HCT116 (cell line): ENCODE results near the gene DOCK9. TPM values are rescaled to one million over a fixed set of nuclear protein-coding genes. Genes with fewer than 3 reads are reported as not detected.

ENCODE experiments used
- ATAC-seq: fragments of 200-7000 bp; cut with Tn5 transposase; 2 replicates; pipeline ENCODE4 v1.9.1; 2020; ENCODE audit warnings: mild to moderate bottlenecking, moderate library complexity
- BruUV-seq: library from RNA; stranded (reverse); fragments of 400-500 nt; replicated peaks from 2 replicates; lab custom pipeline; 2021; lab: Mats Ljungman, UMichigan
- CTCF ChIA-PET: fragments of 300-600 bp; sonication (Branson Sonifier 250); formaldehyde crosslinking; loops from one replicate; lab custom pipeline; 2021; ENCODE audit warnings: antibody characterized with exemption; lab: Charles Lee
- POLR2A ChIA-PET: fragments of 300-600, 350-600 bp; sonication (Branson Sonifier 250); formaldehyde crosslinking; loops from one replicate; lab custom pipeline; 2021; ENCODE audit warnings: antibody characterized with exemption; lab: Charles Lee
- RAD21 ChIA-PET, 2 experiments: fragments of 300-600 bp; sonication (Branson Sonifier 250); formaldehyde crosslinking; loops; one replicate each; lab custom pipeline; 2023; ENCODE audit warnings: low total read pairs in 2 of 2; ENCODE audit not compliant: uncharacterized antibody in 2 of 2, unreplicated experiment in 2 of 2, low non-redundant PET in 1 of 2; lab: Charles Lee
- DNase-seq: peaks from one replicate; pipeline ENCODE4 v3.0.0-alpha.2; 2010; ENCODE audit warnings: low read depth, low spot score
- H2AFZ ChIP-seq: fragments of 200-600 bp; shearing (Covaris generic), sonication (generic); 2 replicates; pipeline ENCODE4 v1.6.1; 2017; ENCODE audit warnings: low read depth, mixed run types, mixed read lengths, antibody characterized with exemption, low read length; ENCODE audit not compliant: poor library complexity, severe bottlenecking
- H3K27ac ChIP-seq: 2 replicates; pipeline ENCODE4 v1.5.1; 2012; ENCODE audit warnings: low read depth, low read length
- H3K27me3 ChIP-seq: fragments of 200-600 bp; sonication (generic); 2 replicates; pipeline ENCODE4 v1.6.1; 2016; ENCODE audit warnings: mixed run types, low read length, mixed read lengths; ENCODE audit not compliant: insufficient read depth
- H3K36me3 ChIP-seq, 2 experiments: fragments of 200-500 bp in 1 of 2; fragments of 200-600 bp in 1 of 2; sonication (Bioruptor generic) in 1 of 2; sonication (generic) in 1 of 2; 2 replicates each; pipeline versions ENCODE4 v1.5.1 to v1.6.1; 2014 to 2016; ENCODE audit warnings: low read length in 2 of 2, inconsistent platforms in 1 of 2, mixed read lengths in 1 of 2, mixed run types in 1 of 2; ENCODE audit not compliant: insufficient read depth in 2 of 2, control insufficient read depth in 1 of 2
- H3K4me1 ChIP-seq, 2 experiments: fragments of 200-600 bp in 1 of 2; sonication (generic) in 1 of 2; 2 replicates each; pipeline versions ENCODE4 v1.5.1 to v1.6.1; 2012 to 2017; ENCODE audit warnings: low read length in 2 of 2, inconsistent platforms in 1 of 2, mild to moderate bottlenecking in 1 of 2, mixed read lengths in 1 of 2, mixed run types in 1 of 2, moderate library complexity in 1 of 2; ENCODE audit not compliant: insufficient read depth in 2 of 2, control insufficient read depth in 1 of 2
- H3K4me2 ChIP-seq: fragments of 200-600 bp; sonication (generic); 2 replicates; pipeline ENCODE4 v1.6.1; 2017; ENCODE audit warnings: mixed run types, low read length, mixed read lengths
- H3K4me3 ChIP-seq, 2 experiments: fragments of 200-600 bp in 1 of 2; sonication (generic) in 1 of 2; replicated peaks in 1 of 2; 2 replicates each; pipeline ENCODE4 v1.5.1; 2011 to 2016; ENCODE audit warnings: low read length in 2 of 2, control low read depth in 1 of 2, low read depth in 1 of 2, mild to moderate bottlenecking in 1 of 2, mixed read lengths in 1 of 2, mixed run types in 1 of 2
- H3K79me2 ChIP-seq: fragments of 200-600 bp; sonication (generic); 2 replicates; pipeline ENCODE4 v1.6.1; 2017; ENCODE audit warnings: mild to moderate bottlenecking, mixed run types, low read length, moderate library complexity, mixed read lengths; ENCODE audit not compliant: insufficient read depth
- H3K9ac ChIP-seq: fragments of 200-600 bp; sonication (generic); 2 replicates; pipeline ENCODE4 v1.6.1; 2016; ENCODE audit warnings: low read length, mixed read lengths
- H3K9me2 ChIP-seq: fragments of 200-600 bp; sonication (generic), shearing (Covaris generic); 2 replicates; pipeline ENCODE4 v1.6.1; 2017; ENCODE audit warnings: mixed run types, mild to moderate bottlenecking, moderate library complexity; ENCODE audit not compliant: insufficient read depth
- H3K9me3 ChIP-seq, 2 experiments: fragments of 200-500 bp in 1 of 2; fragments of 200-600 bp in 1 of 2; sonication (Bioruptor generic) in 1 of 2; sonication (generic) in 1 of 2; 2 replicates each; pipeline ENCODE4 v1.6.1; 2014 to 2017; ENCODE audit warnings: low read length in 2 of 2, mixed read lengths in 2 of 2, inconsistent platforms in 1 of 2, low read depth in 1 of 2, mild to moderate bottlenecking in 1 of 2, mixed run types in 1 of 2, moderate library complexity in 1 of 2; ENCODE audit not compliant: control insufficient read depth in 1 of 2, insufficient read depth in 1 of 2
- H4K20me1 ChIP-seq: fragments of 200-600 bp; sonication (generic), shearing (Covaris generic); 2 replicates; pipeline ENCODE4 v1.6.1; 2017; ENCODE audit warnings: mixed run types, mild to moderate bottlenecking, moderate library complexity; ENCODE audit not compliant: insufficient read depth
- ATF3 ChIP-seq: IDR thresholded peaks from 2 replicates; pipeline ENCODE4 v1.6.1; 2012
- CBX3 ChIP-seq: IDR thresholded peaks from 2 replicates; pipeline ENCODE4 v1.6.1; 2012; ENCODE audit warnings: low read depth
- CEBPB ChIP-seq: IDR thresholded peaks from 2 replicates; pipeline ENCODE4 v1.6.1; 2012; ENCODE audit warnings: low read depth
- CTCF ChIP-seq, 3 experiments: fragments of 200-600 bp in 1 of 3; sonication (generic) in 1 of 3; IDR thresholded peaks in 2 of 3; conservative IDR thresholded peaks in 1 of 3; 2 replicates each; pipeline ENCODE4 v1.5.1; 2012 to 2017; ENCODE audit warnings: low read depth in 2 of 3, low read length in 2 of 3, antibody characterized with exemption in 1 of 3, borderline replicate concordance in 1 of 3, control low read depth in 1 of 3, mild to moderate bottlenecking in 1 of 3, mixed read lengths in 1 of 3, mixed run types in 1 of 3, moderate library complexity in 1 of 3; ENCODE audit not compliant: insufficient read depth in 1 of 3
- EGR1 ChIP-seq: IDR thresholded peaks from 2 replicates; pipeline ENCODE4 v1.6.1; 2012; ENCODE audit warnings: low read depth
- ELF1 ChIP-seq: IDR thresholded peaks from 2 replicates; pipeline ENCODE4 v1.6.1; 2012; ENCODE audit warnings: low read depth, borderline replicate concordance
- EZH2 ChIP-seq: fragments of 200-600 bp; sonication (generic); IDR thresholded peaks from 2 replicates; pipeline ENCODE4 v1.6.1; 2017; ENCODE audit warnings: antibody characterized with exemption, mixed run types
- EZH2phosphoT487 ChIP-seq: fragments of 200-600 bp; IDR thresholded peaks from 2 replicates; pipeline ENCODE4 v1.6.1; 2018; ENCODE audit warnings: antibody characterized with exemption, borderline replicate concordance
- FOSL1 ChIP-seq: IDR thresholded peaks from 2 replicates; pipeline ENCODE4 v1.6.1; 2012; ENCODE audit warnings: low read depth
- JUND ChIP-seq: IDR thresholded peaks from 2 replicates; pipeline ENCODE4 v1.6.1; 2012
- MAX ChIP-seq: IDR thresholded peaks from 2 replicates; pipeline ENCODE4 v1.6.1; 2012
- POLR2AphosphoS5 ChIP-seq: IDR thresholded peaks from 2 replicates; pipeline ENCODE4 v1.6.1; 2011; ENCODE audit warnings: mild to moderate bottlenecking, low read depth, low read length, moderate library complexity
- SIN3A ChIP-seq: IDR thresholded peaks from 2 replicates; pipeline ENCODE4 v1.6.1; 2012; ENCODE audit warnings: low read depth
- SP1 ChIP-seq: IDR thresholded peaks from 2 replicates; pipeline ENCODE4 v1.6.1; 2012; ENCODE audit warnings: low read depth
- YY1 ChIP-seq: IDR thresholded peaks from 2 replicates; pipeline ENCODE4 v1.6.1; 2011; ENCODE audit warnings: low read length, low read depth, moderate library complexity, mild to moderate bottlenecking; ENCODE audit not compliant: insufficient replicate concordance; ENCODE audit errors: extremely low read depth
- intact Hi-C: fragments of 100-400 bp; cut with micrococcal nuclease; formaldehyde crosslinking; loops from 2 replicates; pipeline ENCODE4 v1.10.0; 2022
- total RNA-seq: library from RNA; stranded (reverse); gene quantifications from one replicate; pipeline ENCODE4 v1.2.1, GENCODE V29; 2021; ENCODE audit not compliant: unreplicated experiment
- TF ChIP-seq, protein P1 (sequence below): IDR thresholded peaks from 2 replicates; pipeline ENCODE4 v1.6.1; 2011; ENCODE audit warnings: mild to moderate bottlenecking, low read length, moderate library complexity; ENCODE audit not compliant: insufficient replicate concordance; ENCODE audit errors: extremely low read depth

The DOCK9 gene
- total RNA-seq, 1 experiment from 2014 or later = 58.8 TPM

GRCh38 chr13:98775386-98775785, 202.5 kb downstream of the DOCK9 start:
- Histone ChIP-seq H3K27me3 (no peaks in the 10 kb centered on the region), H3K36me3 (no peaks in the 10 kb centered on the region), H3K9me2 (no peaks in the 10 kb centered on the region), H3K27ac (no peak overlapping the region), H2AFZ (peak overlapping the region; percentile 78), H3K4me2 (peak overlapping the region; percentile 81), H3K4me1 (peaks cover 15 to 32% of the 10 kb centered on the region in 2 experiments), H3K79me2 (no peaks in the 10 kb centered on the region), H3K9me3 (no peaks in the 10 kb centered on the region), H3K9ac (peak overlapping the region; percentile 51), H3K4me3 (peak overlapping the region in 1 of 2 experiments; percentile 46; a peak in 1 of 4 replicates), H4K20me1 (no peaks in the 10 kb centered on the region)
- ChIA-PET CTCF (no interaction called here), POLR2A (no interaction called here), RAD21 (no interaction called here)
- ATAC-seq (no peak), DNase-seq (no peak)
- intact Hi-C loops = no loop called here
- TF ChIP-seq MAX = no peak
- TF ChIP-seq EZH2 = no peak
- no peak for TF ChIP-seq CEBPB
- no peak for TF ChIP-seq JUND
- TF ChIP-seq ATF3 = no peak
- TF ChIP-seq EZH2phosphoT487 = no peak
- no peak for TF ChIP-seq FOSL1
- TF ChIP-seq SP1 = no peak
- no peak for TF ChIP-seq SIN3A
- no peak for TF ChIP-seq ELF1
- TF ChIP-seq POLR2AphosphoS5 = no peak
- TF ChIP-seq EGR1 = no peak
- TF ChIP-seq, protein P1, sequence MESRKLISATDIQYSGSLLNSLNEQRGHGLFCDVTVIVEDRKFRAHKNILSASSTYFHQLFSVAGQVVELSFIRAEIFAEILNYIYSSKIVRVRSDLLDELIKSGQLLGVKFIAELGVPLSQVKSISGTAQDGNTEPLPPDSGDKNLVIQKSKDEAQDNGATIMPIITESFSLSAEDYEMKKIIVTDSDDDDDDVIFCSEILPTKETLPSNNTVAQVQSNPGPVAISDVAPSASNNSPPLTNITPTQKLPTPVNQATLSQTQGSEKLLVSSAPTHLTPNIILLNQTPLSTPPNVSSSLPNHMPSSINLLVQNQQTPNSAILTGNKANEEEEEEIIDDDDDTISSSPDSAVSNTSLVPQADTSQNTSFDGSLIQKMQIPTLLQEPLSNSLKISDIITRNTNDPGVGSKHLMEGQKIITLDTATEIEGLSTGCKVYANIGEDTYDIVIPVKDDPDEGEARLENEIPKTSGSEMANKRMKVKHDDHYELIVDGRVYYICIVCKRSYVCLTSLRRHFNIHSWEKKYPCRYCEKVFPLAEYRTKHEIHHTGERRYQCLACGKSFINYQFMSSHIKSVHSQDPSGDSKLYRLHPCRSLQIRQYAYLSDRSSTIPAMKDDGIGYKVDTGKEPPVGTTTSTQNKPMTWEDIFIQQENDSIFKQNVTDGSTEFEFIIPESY = no peak
- no peak for TF ChIP-seq CTCF (IDR thresholded peaks at IDR 0.05 in 2 of 3, conservative IDR thresholded peaks at IDR 0.05 in 1 of 3; ENCODE audit: borderline replicate concordance in 1 of 3, insufficient read depth in 1 of 3, low read depth in 2 of 3, low read length in 2 of 3)
- TF ChIP-seq CBX3 = no peak
- no peak for TF ChIP-seq YY1
- BruUV-seq = no TSS peak
